CD4-positive, alpha-beta T cell (primary cell): Measurements from ENCODE around the gene PTPRE. TPM values are rescaled to one million over a fixed set of nuclear protein-coding genes. Genes with fewer than 3 reads are reported as not detected.

Experiments used
- ATAC-seq: fragments of 200-7000 bp; cut with Tn5 transposase; one replicate; pipeline ENCODE4 v1.10.0; 2022; ENCODE audit warnings: mild to moderate bottlenecking; ENCODE audit not compliant: poor library complexity
- CTCF ChIA-PET: fragments of 350-600 bp; sonication (Branson Sonifier 250); formaldehyde crosslinking; loops from one replicate; lab custom pipeline; 2021; ENCODE audit warnings: antibody characterized with exemption, inconsistent platforms; lab: Charles Lee
- POLR2A ChIA-PET: fragments of 350-600 bp; sonication (Branson Sonifier 250); formaldehyde crosslinking; loops from one replicate; lab custom pipeline; 2021; ENCODE audit warnings: antibody characterized with exemption, inconsistent platforms; lab: Charles Lee
- DNase-seq, 14 experiments: peaks; one replicate each; pipeline ENCODE4 v3.0.0-alpha.2; 2013 to 2020; ENCODE audit warnings: mixed read lengths in 2 of 14
- H3K27ac ChIP-seq, 2 donors: one replicate each; pipeline versions ENCODE4 v1.5.1 to v1.7.0; 2013; ENCODE audit warnings: low read length in 2 of 2, low read depth in 1 of 2, mild to moderate bottlenecking in 1 of 2
- H3K27me3 ChIP-seq, 2 experiments: 1 replicate in 1 of 2; 2 replicates in 1 of 2; pipeline versions ENCODE4 v1.6.1 to v1.7.0; 2013; ENCODE audit warnings: low read length in 2 of 2, control low read depth in 1 of 2, mild to moderate bottlenecking in 1 of 2, moderate library complexity in 1 of 2; ENCODE audit not compliant: insufficient read depth in 2 of 2, control insufficient read depth in 1 of 2
- H3K36me3 ChIP-seq: one replicate; pipeline ENCODE4 v1.6.1; 2013; ENCODE audit warnings: low read length, control low read depth; ENCODE audit not compliant: insufficient read depth
- H3K4me1 ChIP-seq: one replicate; pipeline ENCODE4 v1.6.1; 2013; ENCODE audit warnings: low read length, control low read depth; ENCODE audit not compliant: insufficient read depth
- H3K4me3 ChIP-seq: one replicate; pipeline ENCODE4 v1.5.1; 2013; ENCODE audit warnings: mild to moderate bottlenecking, low read length, moderate library complexity
- H3K9me3 ChIP-seq, 2 experiments: 1 replicate in 1 of 2; 2 replicates in 1 of 2; pipeline versions ENCODE4 v1.6.1 to v1.7.0; 2013; ENCODE audit warnings: low read length in 2 of 2, mild to moderate bottlenecking in 2 of 2, control low read depth in 1 of 2, moderate library complexity in 1 of 2; ENCODE audit not compliant: control insufficient read depth in 1 of 2, insufficient read depth in 1 of 2
- H3K27ac Mint-ChIP-seq: one replicate; pipeline ENCODE4 v1.8.0; 2020; ENCODE audit warnings: mixed read lengths
- H3K27me3 Mint-ChIP-seq: one replicate; pipeline ENCODE4 v1.8.0; 2021; ENCODE audit warnings: mixed read lengths
- H3K36me3 Mint-ChIP-seq: one replicate; pipeline ENCODE4 v1.8.0; 2021; ENCODE audit warnings: low read depth, mixed read lengths
- H3K4me1 Mint-ChIP-seq: one replicate; pipeline ENCODE4 v1.8.0; 2021; ENCODE audit warnings: low read depth, mixed read lengths
- H3K4me3 Mint-ChIP-seq: one replicate; pipeline ENCODE4 v1.8.0; 2020; ENCODE audit warnings: mild to moderate bottlenecking, mixed read lengths
- H3K9me3 Mint-ChIP-seq: one replicate; pipeline ENCODE4 v1.8.0; 2020; ENCODE audit warnings: mixed read lengths
- CTCF ChIP-seq: fragments of 200-600 bp; IDR thresholded peaks from one replicate; pipeline ENCODE4 v1.8.0; 2022; ENCODE audit warnings: antibody characterized with exemption, mild to moderate bottlenecking
- intact Hi-C, 2 experiments: fragments of 100-400 bp; cut with DNase I in 1 of 2; cut with micrococcal nuclease in 1 of 2; formaldehyde crosslinking; loops; one replicate each; pipeline versions ENCODE4 v1.15.1 to v1.9.0; 2023 to 2025; cut with DNase I, micrococcal nuclease
- total RNA-seq, 174 experiments: library from RNA in 2 of 174; stranded (reverse) in 2 of 174; gene quantifications; one replicate each; pipeline ENCODE4 v1.2.3 and lab custom pipeline; 2021 to 2026

Gene PTPRE
- total RNA-seq, 2 experiments from 2014 or later = 47.6 to 55.1 TPM

GRCh38 chr10:127908106-127908958 is 1.4 kb downstream of the PTPRE start:
- TF ChIP-seq CTCF = no peak
- Histone ChIP-seq H3K4me1 (peaks cover 6% of the 10 kb centered on the region), H3K36me3 (no peaks in the 10 kb centered on the region), H3K27ac (no peak overlapping the region), H3K9me3 (no peaks in the 10 kb centered on the region), H3K27me3 (peaks cover 7 to 16% of the 10 kb centered on the region in 2 experiments), H3K4me3 (peak overlapping the region; percentile 16)
- intact Hi-C loops = no loop called here
- peaks cover 32% of the 10 kb centered on the region for H3K27me3 Mint-ChIP-seq
- peak overlapping the region; percentile 30 for H3K4me3 Mint-ChIP-seq
- H3K4me1 Mint-ChIP-seq = no peaks in the 10 kb centered on the region
- no peaks in the 10 kb centered on the region for H3K9me3 Mint-ChIP-seq
- no peaks in the 10 kb centered on the region for H3K36me3 Mint-ChIP-seq
- DNase-seq = no peak
- CTCF ChIA-PET = interaction anchor here (1.0 to 1.3 kb wide), 2 partner anchors 103 to 105 kb away, joined by 3 read pairs; no protein-coding TSS in a partner anchor
- H3K27ac Mint-ChIP-seq = no peak overlapping the region
- ATAC-seq = no peak
- POLR2A ChIA-PET = no interaction called here

GRCh38 chr10:127908959-127909267 is 2.0 kb downstream of the PTPRE start:
- ATAC-seq (no peak), DNase-seq (no peak)
- Histone ChIP-seq H3K9me3 (no peaks in the 10 kb centered on the region), H3K27me3 (peaks cover 7 to 16% of the 10 kb centered on the region in 2 experiments), H3K4me1 (peaks cover 6% of the 10 kb centered on the region), H3K4me3 (no peak overlapping the region), H3K27ac (no peak overlapping the region), H3K36me3 (no peaks in the 10 kb centered on the region)
- H3K4me1 Mint-ChIP-seq = no peaks in the 10 kb centered on the region
- ChIA-PET CTCF (no interaction called here), POLR2A (no interaction called here)
- intact Hi-C loops = no loop called here
- no peaks in the 10 kb centered on the region for H3K9me3 Mint-ChIP-seq
- H3K27me3 Mint-ChIP-seq = peaks cover 29% of the 10 kb centered on the region
- no peak overlapping the region for H3K27ac Mint-ChIP-seq
- H3K4me3 Mint-ChIP-seq = peak overlapping the region; percentile 30
- H3K36me3 Mint-ChIP-seq = no peaks in the 10 kb centered on the region
- TF ChIP-seq CTCF = no peak

GRCh38 chr10:127909716-127910463 is 3.0 kb downstream of the PTPRE start:
- H3K27me3 ChIP-seq = peaks cover 7 to 16% of the 10 kb centered on the region in 2 experiments
- no peaks in the 10 kb centered on the region for H3K9me3 Mint-ChIP-seq
- no peaks in the 10 kb centered on the region for H3K36me3 ChIP-seq
- H3K4me3 ChIP-seq = no peak overlapping the region
- no peak for DNase-seq
- ATAC-seq = no peak
- ChIA-PET CTCF (no interaction called here), POLR2A (no interaction called here)
- no peaks in the 10 kb centered on the region for H3K4me1 Mint-ChIP-seq
- no peak overlapping the region for H3K27ac Mint-ChIP-seq
- intact Hi-C loops = no loop called here
- peaks cover 6% of the 10 kb centered on the region for H3K4me1 ChIP-seq
- no peaks in the 10 kb centered on the region for H3K9me3 ChIP-seq
- no peak for TF ChIP-seq CTCF
- H3K36me3 Mint-ChIP-seq = no peaks in the 10 kb centered on the region
- no peak overlapping the region for H3K27ac ChIP-seq
- H3K4me3 Mint-ChIP-seq = peak overlapping the region; percentile 43
- peaks cover 21% of the 10 kb centered on the region for H3K27me3 Mint-ChIP-seq
